Neural cell (in vitro differentiated cells): ENCODE results near the gene RYR1.

ENCODE experiments used
- CTCF ChIP-seq: fragments of 450-650 bp; IDR thresholded peaks from 2 replicates; pipeline ENCODE4 v1.5.1; 2014; ENCODE audit warnings: antibody characterized with exemption, mild to moderate bottlenecking, moderate library complexity; ENCODE audit not compliant: poor library complexity, severe bottlenecking
- EP300 ChIP-seq: fragments of 450-650 bp; conservative IDR thresholded peaks from 2 replicates; pipeline ENCODE4 v1.6.1; 2014; ENCODE audit warnings: antibody characterized with exemption, mild to moderate bottlenecking, moderate library complexity; ENCODE audit not compliant: poor library complexity, severe bottlenecking
- EZH2 ChIP-seq: fragments of 200-600, 300-800 bp; shearing (Covaris generic), sonication (generic); IDR thresholded peaks from 2 replicates; pipeline ENCODE4 v1.6.1; 2014; ENCODE audit warnings: antibody characterized with exemption, low read length, borderline replicate concordance, mild to moderate bottlenecking; ENCODE audit not compliant: insufficient read depth, poor library complexity, severe bottlenecking
- MXI1 ChIP-seq: fragments of 450-650 bp; conservative IDR thresholded peaks from 2 replicates; pipeline ENCODE4 v1.6.1; 2014; ENCODE audit warnings: antibody characterized with exemption, mild to moderate bottlenecking; ENCODE audit not compliant: poor library complexity, severe bottlenecking
- POLR2AphosphoS5 ChIP-seq: IDR thresholded peaks from 2 replicates; pipeline ENCODE4 v1.6.1; 2012
- RAD21 ChIP-seq: fragments of 450-650 bp; conservative IDR thresholded peaks from 2 replicates; pipeline ENCODE4 v1.6.1; 2014; ENCODE audit warnings: antibody characterized with exemption, mild to moderate bottlenecking, moderate library complexity
- REST ChIP-seq: IDR thresholded peaks from 2 replicates; pipeline ENCODE4 v1.6.1; 2012; ENCODE audit warnings: borderline replicate concordance
- SMC3 ChIP-seq: fragments of 450-650 bp; conservative IDR thresholded peaks from 2 replicates; pipeline ENCODE4 v1.6.1; 2014; ENCODE audit warnings: antibody characterized with exemption, mild to moderate bottlenecking, moderate library complexity; ENCODE audit not compliant: poor library complexity
- TAF1 ChIP-seq: IDR thresholded peaks from 2 replicates; pipeline ENCODE4 v1.6.1; 2012; ENCODE audit warnings: low read depth

GRCh38 chr19:38448225-38448624 lies 14.7 kb downstream of the RYR1 start:
- TF ChIP-seq EP300 (no peak), RAD21 (no peak), POLR2AphosphoS5 (no peak), SMC3 (no peak), CTCF (no peak), EZH2 (no peak), TAF1 (no peak), REST (no peak), MXI1 (no peak)
